GM12878 (cell line): ENCODE data around the gene SMIM44.

Experiments
- BCL3 ChIP-seq: IDR thresholded peaks from 2 replicates; pipeline ENCODE4 v1.6.1; 2011; ENCODE audit warnings: borderline replicate concordance, low read depth, mild to moderate bottlenecking, moderate library complexity, low read length; ENCODE audit not compliant: insufficient read depth, poor library complexity, severe bottlenecking
- CTCF ChIP-seq, 3 experiments: IDR thresholded peaks in 2 of 3; conservative IDR thresholded peaks in 1 of 3; 2 replicates each; pipeline ENCODE4 v1.5.1; 2011; ENCODE audit warnings: low read depth in 3 of 3, low read length in 3 of 3, mild to moderate bottlenecking in 3 of 3, control low read depth in 2 of 3, moderate library complexity in 2 of 3, inconsistent platforms in 1 of 3, mixed read lengths in 1 of 3; ENCODE audit not compliant: control insufficient read depth in 2 of 3, insufficient read depth in 1 of 3; ENCODE audit errors: extremely low read depth in 1 of 3
- CUX1 ChIP-seq: IDR thresholded peaks from 2 replicates; pipeline ENCODE4 v1.6.1; 2012; ENCODE audit warnings: improper control_type of control experiment, low read depth, low read length; ENCODE audit not compliant: insufficient replicate concordance
- EED ChIP-seq: sonication (generic); IDR thresholded peaks from 2 replicates; pipeline ENCODE4 v1.6.1; 2016; ENCODE audit warnings: antibody characterized with exemption, low read depth
- MEF2A ChIP-seq: IDR thresholded peaks from 2 replicates; pipeline ENCODE4 v1.6.1; 2011; ENCODE audit warnings: low read depth, mild to moderate bottlenecking, low read length, moderate library complexity; ENCODE audit not compliant: insufficient read depth
- MXI1 ChIP-seq: fragments of 150-350 bp; IDR thresholded peaks from 2 replicates; pipeline ENCODE4 v1.6.1; 2011; ENCODE audit warnings: low read depth, mild to moderate bottlenecking, inconsistent platforms, low read length, improper control_type of control experiment
- RCOR1 ChIP-seq: conservative IDR thresholded peaks from 2 replicates; pipeline ENCODE4 v1.6.1; 2012; ENCODE audit warnings: low read depth, low read length, improper control_type of control experiment
- ZNF384 ChIP-seq: IDR thresholded peaks from 2 replicates; pipeline ENCODE4 v1.6.1; 2012; ENCODE audit warnings: low read depth, mild to moderate bottlenecking, low read length, improper control_type of control experiment, borderline replicate concordance
- ZSCAN29 ChIP-seq: fragments of 450-650 bp; IDR thresholded peaks from 2 replicates; pipeline ENCODE4 v1.6.1; 2017; ENCODE audit warnings: mild to moderate bottlenecking, moderate library complexity

GRCh38 chr19:3496392-3497273 is 13.4 kb upstream of the SMIM44 start:
- TF ChIP-seq EED (no peak), CTCF (IDR thresholded peaks at IDR 0.05 in 2 of 3, conservative IDR thresholded peaks at IDR 0.05 in 1 of 3; ENCODE audit: control insufficient read depth in 2 of 3, extremely low read depth in 1 of 3, insufficient read depth in 1 of 3, low read depth in 3 of 3, low read length in 3 of 3) (no peak), MEF2A (no peak), RCOR1 (no peak), BCL3 (no peak), ZSCAN29 (no peak), ZNF384 (no peak), CUX1 (no peak), MXI1 (no peak)
